HFF-Myc (cell line): ENCODE results near the gene TIGD2.

Experiments used
- DNase-seq: peaks from one replicate; pipeline ENCODE4 v3.0.0-alpha.2; 2011; ENCODE audit warnings: low read depth; ENCODE audit errors: extremely low read depth
- H3K4me3 ChIP-seq: replicated peaks from 2 replicates; pipeline ENCODE4 v1.5.1; 2011; ENCODE audit warnings: low read depth, mild to moderate bottlenecking, control low read depth, low read length
- TF ChIP-seq, protein P1 (sequence below): IDR thresholded peaks from 2 replicates; pipeline ENCODE4 v1.5.1; 2012; ENCODE audit warnings: mild to moderate bottlenecking, low read depth, low read length, control low read depth; ENCODE audit errors: missing control alignments

TIGD2 gene

DNA sequence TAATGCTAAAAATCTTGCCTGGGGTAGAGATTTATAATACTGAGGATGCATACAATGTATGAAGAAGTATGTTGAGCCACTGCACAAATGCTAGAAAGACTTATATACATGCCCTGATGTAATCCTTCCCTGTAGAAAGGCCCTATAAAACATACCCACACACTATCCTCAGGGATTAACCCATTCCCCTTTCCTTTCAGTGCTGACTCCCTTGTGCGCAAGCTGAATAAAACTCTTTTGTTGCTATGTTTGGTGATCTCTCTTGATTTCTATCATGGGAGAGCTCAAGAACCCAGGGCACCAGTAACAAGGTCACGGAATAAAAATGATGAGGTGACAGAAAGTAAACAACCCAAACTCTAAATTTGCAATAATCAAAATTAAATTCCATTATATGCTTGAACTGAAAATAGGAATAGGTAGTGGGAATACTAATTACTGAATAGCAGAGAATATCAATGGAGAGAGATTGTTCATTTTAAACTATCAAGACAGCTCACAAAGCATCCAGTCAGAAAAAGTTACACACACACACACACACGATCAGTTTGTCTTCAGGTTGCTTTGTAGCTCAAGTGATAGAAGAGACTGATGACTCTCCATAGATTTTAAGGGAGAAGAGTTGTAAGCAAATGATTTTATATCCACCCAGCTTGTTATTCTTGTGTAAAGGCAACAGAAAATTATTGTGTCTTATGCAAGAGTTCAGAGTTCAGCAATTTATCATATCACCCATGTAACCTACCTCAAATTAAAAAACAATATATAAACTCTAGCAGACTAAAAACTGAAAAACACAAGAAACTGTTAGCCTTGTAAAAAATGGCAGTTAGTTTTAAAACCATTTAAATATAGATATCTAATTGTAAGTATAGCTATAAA is 14.8 kb downstream of the TIGD2 start:
- TF ChIP-seq, protein P1, sequence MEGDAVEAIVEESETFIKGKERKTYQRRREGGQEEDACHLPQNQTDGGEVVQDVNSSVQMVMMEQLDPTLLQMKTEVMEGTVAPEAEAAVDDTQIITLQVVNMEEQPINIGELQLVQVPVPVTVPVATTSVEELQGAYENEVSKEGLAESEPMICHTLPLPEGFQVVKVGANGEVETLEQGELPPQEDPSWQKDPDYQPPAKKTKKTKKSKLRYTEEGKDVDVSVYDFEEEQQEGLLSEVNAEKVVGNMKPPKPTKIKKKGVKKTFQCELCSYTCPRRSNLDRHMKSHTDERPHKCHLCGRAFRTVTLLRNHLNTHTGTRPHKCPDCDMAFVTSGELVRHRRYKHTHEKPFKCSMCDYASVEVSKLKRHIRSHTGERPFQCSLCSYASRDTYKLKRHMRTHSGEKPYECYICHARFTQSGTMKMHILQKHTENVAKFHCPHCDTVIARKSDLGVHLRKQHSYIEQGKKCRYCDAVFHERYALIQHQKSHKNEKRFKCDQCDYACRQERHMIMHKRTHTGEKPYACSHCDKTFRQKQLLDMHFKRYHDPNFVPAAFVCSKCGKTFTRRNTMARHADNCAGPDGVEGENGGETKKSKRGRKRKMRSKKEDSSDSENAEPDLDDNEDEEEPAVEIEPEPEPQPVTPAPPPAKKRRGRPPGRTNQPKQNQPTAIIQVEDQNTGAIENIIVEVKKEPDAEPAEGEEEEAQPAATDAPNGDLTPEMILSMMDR = no peak
- DNase-seq = no peak
- no peak overlapping the region for H3K4me3 ChIP-seq

GRCh38 chr4:89129080-89129640 is 17.8 kb downstream of the TIGD2 start:
- DNase-seq = no peak
- no peak overlapping the region for H3K4me3 ChIP-seq

DNA sequence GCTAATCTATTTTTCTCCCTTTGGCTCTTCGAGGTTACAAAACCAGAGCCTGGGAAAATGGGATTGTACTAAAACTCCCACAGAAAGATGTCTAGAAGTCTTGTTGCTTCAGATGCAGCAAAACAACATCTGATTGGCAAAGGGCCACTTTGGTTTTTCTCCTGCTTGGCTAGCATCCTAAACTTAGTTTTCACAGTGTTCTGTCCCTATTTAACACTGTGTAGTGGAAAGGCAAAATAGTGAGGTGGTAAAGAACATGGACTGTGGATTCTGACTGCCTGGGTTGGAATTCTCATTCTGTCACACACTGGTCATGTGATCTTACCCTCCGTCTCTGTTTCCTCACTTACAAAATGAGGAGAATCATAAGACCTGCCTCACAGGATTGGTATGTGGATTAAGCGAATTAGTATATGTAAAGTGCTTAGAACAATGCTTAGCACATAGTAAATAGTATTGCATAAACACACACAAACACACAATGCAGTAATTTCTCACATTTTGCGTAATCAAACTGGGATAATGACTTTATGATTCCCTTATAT is 23.5 kb downstream of the TIGD2 start:
- no peak for DNase-seq
- TF ChIP-seq, protein P1 = no peak
- H3K4me3 ChIP-seq = no peak overlapping the region

More at GRCh38 chr4:89129080-89129640, 17.8 kb downstream of the TIGD2 start:
- TF ChIP-seq, protein P1 = no peak

GRCh38 chr4:89136525-89136924 is 25.2 kb downstream of the TIGD2 start:
- TF ChIP-seq, protein P1 = no peak
- DNase-seq = no peak
- no peak overlapping the region for H3K4me3 ChIP-seq

DNA sequence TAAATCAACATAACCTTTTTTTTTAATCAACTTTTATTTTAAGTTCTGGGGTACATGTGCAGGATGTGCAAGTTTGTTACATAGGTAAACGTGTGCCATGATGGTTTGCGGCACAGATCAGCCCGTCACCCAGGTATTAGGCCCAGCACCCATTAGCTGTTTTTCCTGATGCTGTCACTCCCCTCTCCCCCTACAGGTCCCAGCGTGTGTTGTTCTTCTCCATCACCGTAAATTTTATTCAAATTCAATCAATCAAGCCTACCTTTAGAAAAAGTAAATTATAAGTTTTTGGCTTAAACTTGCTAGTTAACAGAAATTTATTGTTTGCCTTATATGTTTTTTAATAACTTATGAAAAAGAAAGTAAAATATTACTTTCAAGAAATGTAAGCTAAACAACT is 25.9 kb downstream of the TIGD2 start:
- H3K4me3 ChIP-seq = no peak overlapping the region
- TF ChIP-seq, protein P1 = no peak
- DNase-seq = no peak

- H3K4me3 ChIP-seq = no peak overlapping the region
- TF ChIP-seq, protein P1 = no peak
- no peak for DNase-seq
Measured at GRCh38 chr4:89137695-89138094, 26.4 kb downstream of the TIGD2 start.
